Activated gamma-delta T cell (primary cell): ENCODE results near the gene PAX7.

Experiments
- DNase-seq: peaks from one replicate; lab custom pipeline; 2025; lab: John Stamatoyannopoulos, UW

Gene PAX7

GRCh38 chr1:18640228-18641004, 9.8 kb downstream of the PAX7 start:
- DNase-seq = no peak

GRCh38 chr1:18641005-18641941, 10.6 kb downstream of the PAX7 start:
- DNase-seq = no peak

GRCh38 chr1:18642278-18643095, 11.8 kb downstream of the PAX7 start:
- DNase-seq = no peak

- DNase-seq = no peak
Measured at GRCh38 chr1:18643154-18644012, 12.7 kb downstream of the PAX7 start.

GRCh38 chr1:18644013-18644399, 13.4 kb downstream of the PAX7 start:
- no peak for DNase-seq

GRCh38 chr1:18644446-18644845, 13.8 kb downstream of the PAX7 start:
- no peak for DNase-seq

- DNase-seq = no peak
Measured at GRCh38 chr1:18644973-18645746, 14.5 kb downstream of the PAX7 start.

- DNase-seq = no peak
Measured at GRCh38 chr1:18645747-18646090, 15.1 kb downstream of the PAX7 start.

- no peak for DNase-seq
Measured at GRCh38 chr1:18646091-18646785, 15.6 kb downstream of the PAX7 start.

GRCh38 chr1:18646786-18647410, 16.3 kb downstream of the PAX7 start:
- DNase-seq = no peak

- DNase-seq = no peak
Measured at GRCh38 chr1:18647681-18648214, 17.1 kb downstream of the PAX7 start.

- DNase-seq = no peak
Measured at GRCh38 chr1:18649693-18650370, 19.2 kb downstream of the PAX7 start.

- DNase-seq = no peak
Measured at GRCh38 chr1:18651713-18652112, 21.1 kb downstream of the PAX7 start.

- no peak for DNase-seq
Measured at GRCh38 chr1:18652791-18653190, 22.1 kb downstream of the PAX7 start.

GRCh38 chr1:18653367-18653766, 22.7 kb downstream of the PAX7 start:
- DNase-seq = no peak

- DNase-seq = no peak
Measured at GRCh38 chr1:18653916-18654315, 23.3 kb downstream of the PAX7 start.

- DNase-seq = no peak
Measured at GRCh38 chr1:18654599-18654998, 24.0 kb downstream of the PAX7 start.

GRCh38 chr1:18657506-18658201, 27.0 kb downstream of the PAX7 start:
- DNase-seq = no peak
